Liver (tissue), 9 donors: ENCODE data around the gene KNDC1. TPM values are rescaled to one million over a fixed set of nuclear protein-coding genes. Genes with fewer than 3 reads are reported as not detected.

Experiments
- DNase-seq: peaks from one replicate; pipeline ENCODE4 v3.0.0-alpha.2; 2017; ENCODE audit warnings: low spot score
- H3K27ac ChIP-seq, 2 donors: one replicate each; pipeline ENCODE4 v1.7.0; 2013; ENCODE audit warnings: inconsistent platforms in 2 of 2, low read length in 2 of 2, control low read depth in 1 of 2, low read depth in 1 of 2, mild to moderate bottlenecking in 1 of 2
- H3K27me3 ChIP-seq, 4 donors: one replicate each; pipeline versions ENCODE4 v1.6.1 to v1.7.0; 2013; ENCODE audit warnings: low read length in 3 of 4, inconsistent platforms in 1 of 4, mild to moderate bottlenecking in 1 of 4, moderate library complexity in 1 of 4; ENCODE audit not compliant: control insufficient read depth in 4 of 4, insufficient read depth in 4 of 4
- H3K36me3 ChIP-seq, 4 donors: one replicate each; pipeline versions ENCODE4 v1.6.1 to v1.7.0; 2013; ENCODE audit warnings: low read length in 3 of 4, mild to moderate bottlenecking in 3 of 4, low read depth in 1 of 4, moderate library complexity in 1 of 4; ENCODE audit not compliant: control insufficient read depth in 4 of 4, insufficient read depth in 3 of 4
- H3K4me1 ChIP-seq, 4 donors: one replicate each; pipeline versions ENCODE4 v1.6.1 to v1.7.0; 2013; ENCODE audit warnings: low read length in 3 of 4, mild to moderate bottlenecking in 3 of 4, moderate library complexity in 1 of 4; ENCODE audit not compliant: control insufficient read depth in 4 of 4, insufficient read depth in 4 of 4
- H3K4me3 ChIP-seq, 3 donors: one replicate each; pipeline versions ENCODE4 v1.6.1 to v1.7.0; 2013; ENCODE audit warnings: low read length in 3 of 3, control low read depth in 1 of 3, low read depth in 1 of 3, mild to moderate bottlenecking in 1 of 3
- H3K9ac ChIP-seq, 2 donors: one replicate each; pipeline ENCODE4 v1.7.0; 2013; ENCODE audit warnings: low read length in 2 of 2, mild to moderate bottlenecking in 2 of 2, moderate library complexity in 2 of 2, control low read depth in 1 of 2, low read depth in 1 of 2
- H3K9me3 ChIP-seq, 4 donors: one replicate each; pipeline versions ENCODE4 v1.6.1 to v1.7.0; 2013; ENCODE audit warnings: low read length in 3 of 4; ENCODE audit not compliant: control insufficient read depth in 4 of 4
- ATF3 ChIP-seq: IDR thresholded peaks from 2 replicates; pipeline ENCODE4 v1.6.1; 2016; ENCODE audit warnings: antibody characterized with exemption
- CTCF ChIP-seq: fragments of 150-350 bp; IDR thresholded peaks from 2 replicates; pipeline ENCODE4 v1.5.1; 2017; ENCODE audit warnings: improper control_type of control experiment, low read depth, low read length; ENCODE audit not compliant: missing input control
- EGR1 ChIP-seq, 2 donors: IDR thresholded peaks; 2 replicates each; pipeline ENCODE4 v1.6.1; 2016 to 2018; ENCODE audit warnings: antibody characterized with exemption in 2 of 2, low read depth in 2 of 2
- FOXA1 ChIP-seq: IDR thresholded peaks from 2 replicates; pipeline ENCODE4 v1.6.1; 2016; ENCODE audit warnings: antibody characterized with exemption
- FOXA2 ChIP-seq: IDR thresholded peaks from 2 replicates; pipeline ENCODE4 v1.6.1; 2016; ENCODE audit warnings: antibody characterized with exemption
- GABPA ChIP-seq, 2 donors: IDR thresholded peaks in 1 of 2; conservative IDR thresholded peaks in 1 of 2; 2 replicates each; pipeline ENCODE4 v1.6.1; 2016; ENCODE audit warnings: antibody characterized with exemption in 2 of 2, mild to moderate bottlenecking in 1 of 2, moderate library complexity in 1 of 2
- HNF4A ChIP-seq, 2 donors: conservative IDR thresholded peaks; 2 replicates each; pipeline ENCODE4 v1.6.1; 2016; ENCODE audit warnings: antibody characterized with exemption in 2 of 2, mild to moderate bottlenecking in 2 of 2
- HNF4G ChIP-seq: IDR thresholded peaks from 2 replicates; pipeline ENCODE4 v1.6.1; 2016; ENCODE audit warnings: antibody characterized with exemption
- JUND ChIP-seq, 2 donors: IDR thresholded peaks; 2 replicates each; pipeline ENCODE4 v1.6.1; 2016; ENCODE audit warnings: antibody characterized with exemption in 2 of 2
- MAX ChIP-seq: IDR thresholded peaks from 2 replicates; pipeline ENCODE4 v1.6.1; 2016; ENCODE audit warnings: antibody characterized with exemption
- NR2F2 ChIP-seq: IDR thresholded peaks from 2 replicates; pipeline ENCODE4 v1.6.1; 2016; ENCODE audit warnings: antibody characterized with exemption
- RAD21 ChIP-seq, 2 donors: IDR thresholded peaks; 2 replicates each; pipeline ENCODE4 v1.6.1; 2016; ENCODE audit warnings: antibody characterized with exemption in 2 of 2, mild to moderate bottlenecking in 2 of 2
- REST ChIP-seq: IDR thresholded peaks from 2 replicates; pipeline ENCODE4 v1.6.1; 2016; ENCODE audit warnings: antibody characterized with exemption, mild to moderate bottlenecking
- RXRA ChIP-seq, 2 donors: IDR thresholded peaks; 2 replicates each; pipeline ENCODE4 v1.6.1; 2017 to 2018; ENCODE audit warnings: antibody characterized with exemption in 2 of 2, mild to moderate bottlenecking in 1 of 2
- SP1 ChIP-seq: IDR thresholded peaks from 2 replicates; pipeline ENCODE4 v1.6.1; 2018; ENCODE audit warnings: antibody characterized with exemption, mild to moderate bottlenecking
- TAF1 ChIP-seq: conservative IDR thresholded peaks from 2 replicates; pipeline ENCODE4 v1.6.1; 2016; ENCODE audit warnings: antibody characterized with exemption, mild to moderate bottlenecking
- YY1 ChIP-seq: IDR thresholded peaks from 2 replicates; pipeline ENCODE4 v1.6.1; 2016; ENCODE audit warnings: antibody characterized with exemption, mild to moderate bottlenecking
- ZBTB33 ChIP-seq: IDR thresholded peaks from 2 replicates; pipeline ENCODE4 v1.6.1; 2016; ENCODE audit warnings: antibody characterized with exemption
- WGBS: extraction: QIAGEN DNeasy Blood & Tissue Kit; methylation state at CpG from one replicate; pipeline ENCODE4 v1.1.7; 2013; 5-methylcytosine and 5-hydroxymethylcytosine counted together
- polyA plus RNA-seq, 2 donors: library from polyadenylated mRNA; stranded (reverse) in 1 of 2; unstranded in 1 of 2; fragments of 200-250 nt in 1 of 2; fragments of >200 nt in 1 of 2; fragmentation: Nextera tagmentation in 1 of 2; extraction: Ambion mirVana in 1 of 2; gene quantifications; one replicate each; pipeline versions ENCODE4 v1.2.1 to v1.2.3, GENCODE V29; 2013 to 2015
- total RNA-seq, 2 donors: library from RNA; depleted of rRNA; stranded (reverse); fragments of >200 nt; gene quantifications; one replicate each; pipeline ENCODE4 v1.2.3, GENCODE V29; 2014
- donor health status: healthy.
- donor health status: healthy.
- donor health status: healthy.
- donor health status: healthy.
- donor health status: healthy.

KNDC1 gene
- total and polyA plus RNA-seq, 4 donors: 0.53 to 12.9 (median 4.3) TPM

- TF ChIP-seq GABPA (IDR thresholded peaks at IDR 0.05 in 1 of 2, conservative IDR thresholded peaks at IDR 0.05 in 1 of 2) (no peak), HNF4A (conservative IDR thresholded peaks at IDR 0.05) (no peak), RAD21 (IDR thresholded peaks at IDR 0.05) (no peak), MAX (no peak), FOXA1 (no peak), HNF4G (no peak), SP1 (no peak)
These were observed 25.4 kb downstream of the KNDC1 start (continued) for GRCh38 chr10:133185421-133185820.

- no peaks in the 10 kb centered on the region for H3K9me3 ChIP-seq
- DNase-seq: no peak
- no peak overlapping the region for H3K9ac ChIP-seq
- 85% methylated on average over 27 of the region's 27 CpGs for WGBS
- no peak for TF ChIP-seq FOXA2
- TF ChIP-seq REST: no peak
- TF ChIP-seq ZBTB33: no peak
- no peak for TF ChIP-seq YY1
- TF ChIP-seq NR2F2: no peak
- TF ChIP-seq RAD21 (IDR thresholded peaks at IDR 0.05): no peak
- no peak for TF ChIP-seq HNF4G
- no peak for TF ChIP-seq MAX
- no peak for TF ChIP-seq JUND (IDR thresholded peaks at IDR 0.05)
- TF ChIP-seq EGR1 (IDR thresholded peaks at IDR 0.05; ENCODE audit: low read depth in 2 of 2): no peak
- no peak for TF ChIP-seq GABPA (IDR thresholded peaks at IDR 0.05 in 1 of 2, conservative IDR thresholded peaks at IDR 0.05 in 1 of 2)
- TF ChIP-seq HNF4A (conservative IDR thresholded peaks at IDR 0.05): no peak
- no peak for TF ChIP-seq FOXA1
- no peak for TF ChIP-seq ATF3
- TF ChIP-seq TAF1: no peak
- TF ChIP-seq SP1: no peak
- TF ChIP-seq CTCF: no peak
- TF ChIP-seq RXRA (IDR thresholded peaks at IDR 0.05): no peak
- H3K27me3 ChIP-seq: no peaks in the 10 kb centered on the region
- no peak overlapping the region for H3K27ac ChIP-seq
- peaks cover 0 to 5% (median 0%) of the 10 kb centered on the region in 4 donors for H3K36me3 ChIP-seq
- no peak overlapping the region for H3K4me3 ChIP-seq
- no peaks in the 10 kb centered on the region for H3K4me1 ChIP-seq
These were observed 25.9 kb downstream of the KNDC1 start for GRCh38 chr10:133185916-133186315.
